GM18520 (cell line): Measurements from ENCODE around the gene UBASH3B.
A peak's percentile ranks its signal among the peaks of the same experiment; 100 is the strongest.

Experiments
- ATAC-seq: cut with Tn5 transposase; IDR thresholded peaks from one replicate; pipeline ENCODE4 v1.9.1; 2021; ENCODE audit not compliant: unreplicated experiment

The UBASH3B gene

GRCh38 chr11:122780296-122780949 is 124.9 kb downstream of the UBASH3B start:
- no peak for ATAC-seq

GRCh38 chr11:122781378-122782195 is 126.1 kb downstream of the UBASH3B start:
- peak; percentile 46 for ATAC-seq

GRCh38 chr11:122782222-122782621 is 126.7 kb downstream of the UBASH3B start:
- no peak for ATAC-seq

GRCh38 chr11:122784325-122784955 is 128.9 kb downstream of the UBASH3B start:
- no peak for ATAC-seq

GRCh38 chr11:122785031-122785541 is 129.6 kb downstream of the UBASH3B start:
- ATAC-seq, result no peak

GRCh38 chr11:122786896-122787295 is 131.4 kb downstream of the UBASH3B start:
- no peak for ATAC-seq

GRCh38 chr11:122788781-122789535 is 133.4 kb downstream of the UBASH3B start:
- no peak for ATAC-seq

- no peak for ATAC-seq
Measured at GRCh38 chr11:122789907-122790306, 134.4 kb downstream of the UBASH3B start.

- ATAC-seq, result no peak
Measured at GRCh38 chr11:122791411-122791810, 135.9 kb downstream of the UBASH3B start.

GRCh38 chr11:122791836-122792235 is 136.3 kb downstream of the UBASH3B start:
- no peak for ATAC-seq

- ATAC-seq, result no peak
Measured at GRCh38 chr11:122793515-122793914, 138.0 kb downstream of the UBASH3B start.

- ATAC-seq, result no peak
Measured at GRCh38 chr11:122795307-122795706, 139.8 kb downstream of the UBASH3B start.

- ATAC-seq, result no peak
Measured at GRCh38 chr11:122796128-122796717, 140.7 kb downstream of the UBASH3B start.

- ATAC-seq, result no peak
Measured at GRCh38 chr11:122797651-122798050, 142.1 kb downstream of the UBASH3B start.

- no peak for ATAC-seq
Measured at GRCh38 chr11:122799406-122800105, 144.0 kb downstream of the UBASH3B start.

- ATAC-seq, result no peak
Measured at GRCh38 chr11:122802876-122803275, 147.4 kb downstream of the UBASH3B start.

- ATAC-seq, result no peak
Measured at GRCh38 chr11:122803306-122803705, 147.8 kb downstream of the UBASH3B start.

GRCh38 chr11:122803716-122804115 is 148.2 kb downstream of the UBASH3B start:
- no peak for ATAC-seq

- ATAC-seq, result no peak
Measured at GRCh38 chr11:122804161-122804560, 148.6 kb downstream of the UBASH3B start.

- ATAC-seq, result no peak
Measured at GRCh38 chr11:122804796-122805195, 149.3 kb downstream of the UBASH3B start.
